KOPT-K1 (cell line): Measurements from ENCODE around the gene OR2V1.
A peak's percentile ranks its signal among the peaks of the same experiment; 100 is the strongest.
"Not testable (repeated sequence)": the region's sequence is repeated elsewhere in the genome, so short reads cannot be mapped to it uniquely, and the experiment has no call there.

Source experiments
- H3K27ac ChIP-seq: fragments of 200-600 bp; sonication (generic); 2 replicates; pipeline ENCODE4 v1.5.1; 2016; ENCODE audit warnings: antibody characterized with exemption, mild to moderate bottlenecking, low read depth, low read length; ENCODE audit not compliant: poor library complexity, severe bottlenecking
- H3K36me3 ChIP-seq: fragments of 200-600 bp; sonication (generic); 2 replicates; pipeline ENCODE4 v1.5.1; 2017; ENCODE audit warnings: antibody characterized with exemption, mild to moderate bottlenecking, low read length, moderate library complexity; ENCODE audit not compliant: insufficient read depth
- H3K9me3 ChIP-seq: fragments of 200-600 bp; sonication (generic); 2 replicates; pipeline ENCODE4 v1.5.1; 2017; ENCODE audit warnings: antibody characterized with exemption, low read length, mild to moderate bottlenecking; ENCODE audit not compliant: insufficient read depth, poor library complexity, severe bottlenecking

OR2V1 gene

GRCh38 chr5:181164076-181164952, 33.3 kb upstream of the OR2V1 start:
- Histone ChIP-seq H3K36me3 (no peaks in the 10 kb centered on the region), H3K9me3 (no peaks in the 10 kb centered on the region), H3K27ac (no peak overlapping the region)

DNA sequence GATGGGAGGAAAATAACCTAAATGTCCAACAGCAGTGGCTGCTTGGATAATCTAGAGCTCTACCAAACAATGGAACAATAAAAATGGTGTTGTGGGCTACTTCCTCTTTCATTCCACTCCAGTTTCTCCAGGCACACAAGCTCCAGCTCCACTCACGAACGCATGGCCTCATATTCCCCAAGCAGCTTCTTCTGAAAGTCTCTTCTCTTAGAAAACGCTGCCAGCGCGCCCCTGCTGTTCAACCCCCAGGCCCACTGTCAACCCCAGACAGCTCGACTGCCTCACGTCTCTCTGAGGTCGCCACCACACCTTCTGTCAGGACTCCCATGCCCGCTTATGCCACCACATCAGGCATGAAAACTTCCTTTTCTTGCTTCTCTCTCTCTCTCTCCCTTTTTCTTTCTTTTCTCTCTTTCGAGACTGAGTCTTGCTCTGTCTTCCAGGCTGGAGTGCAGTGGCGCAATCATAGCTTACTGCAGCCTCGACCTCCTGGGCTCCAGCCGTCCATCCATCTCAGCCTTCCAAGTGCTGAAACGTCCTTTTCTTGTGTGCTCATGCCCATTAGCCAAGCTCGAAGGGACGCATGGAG, 32.6 kb upstream of the OR2V1 start:
- no peaks in the 10 kb centered on the region for H3K9me3 ChIP-seq
- H3K36me3 ChIP-seq: no peaks in the 10 kb centered on the region
- no peak overlapping the region for H3K27ac ChIP-seq

GRCh38 chr5:181161534-181162175, 30.7 kb upstream of the OR2V1 start:
- Histone ChIP-seq H3K36me3 (no peaks in the 10 kb centered on the region), H3K9me3 (no peaks in the 10 kb centered on the region), H3K27ac (peak overlapping the region; percentile 50)

DNA sequence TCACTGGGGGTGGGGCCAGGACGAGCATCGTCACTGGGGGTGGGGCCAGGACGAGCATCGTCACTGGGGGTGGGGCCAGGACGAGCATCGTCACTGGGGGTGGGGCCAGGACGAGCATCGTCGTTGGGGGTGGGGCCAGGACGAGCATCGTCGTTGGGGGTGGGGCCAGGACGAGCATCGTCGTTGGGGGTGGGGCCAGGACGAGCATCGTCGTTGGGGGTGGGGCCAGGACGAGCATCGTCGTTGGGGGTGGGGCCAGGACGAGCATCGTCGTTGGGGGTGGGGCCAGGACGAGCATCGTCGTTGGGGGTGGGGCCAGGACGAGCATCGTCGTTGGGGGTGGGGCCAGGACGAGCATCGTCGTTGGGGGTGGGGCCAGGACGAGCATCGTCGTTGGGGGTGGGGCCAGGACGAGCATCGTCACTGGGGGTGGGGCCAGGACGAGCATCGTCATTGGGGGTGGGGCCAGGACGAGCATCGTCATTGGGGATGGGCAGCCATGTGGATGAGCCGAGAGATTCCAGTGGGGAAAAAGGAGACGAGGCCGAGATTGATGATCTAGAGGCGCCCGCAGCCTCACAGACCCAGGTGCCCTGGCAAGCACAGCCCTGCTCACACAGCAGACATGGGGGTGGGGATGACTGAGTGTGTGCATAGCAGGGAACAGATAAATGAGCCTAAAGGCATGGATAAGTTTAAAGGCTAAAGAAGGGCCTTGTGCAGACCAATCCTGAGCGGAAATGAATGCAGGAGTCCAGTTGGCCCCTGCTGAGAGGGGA, 30.0 kb upstream of the OR2V1 start:
- not testable (repeated sequence) for H3K36me3 ChIP-seq, H3K9me3 ChIP-seq
- peak overlapping the region; percentile 50 for H3K27ac ChIP-seq

DNA sequence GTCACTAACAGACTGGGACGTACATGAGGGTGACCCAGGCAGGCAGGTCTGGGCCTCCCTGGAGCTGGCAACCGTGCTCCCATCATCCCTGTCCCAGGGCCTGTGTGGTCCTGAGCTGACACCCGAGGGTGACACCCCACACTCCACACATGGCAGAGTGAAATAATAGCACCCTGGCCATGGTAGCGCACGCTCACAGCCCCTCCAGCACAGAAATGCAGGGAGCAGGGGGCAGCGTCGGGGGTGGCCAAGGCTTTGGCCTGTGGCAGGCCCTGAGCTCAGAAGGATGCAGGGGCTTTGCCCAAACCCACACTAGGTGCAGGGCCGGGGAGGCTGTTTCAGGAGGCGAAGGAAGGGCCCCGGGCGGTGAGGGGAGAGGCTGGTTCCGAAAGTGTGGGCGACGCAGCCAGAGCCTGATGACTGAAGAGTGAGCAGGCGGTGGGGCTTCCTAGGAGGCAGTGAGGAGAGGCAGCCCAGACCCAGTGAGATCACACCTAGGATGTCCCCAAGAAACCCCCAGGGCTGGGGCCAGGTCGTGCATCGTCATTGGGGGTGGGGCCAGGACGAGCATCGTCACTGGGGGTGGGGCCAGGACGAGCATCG, 29.3 kb upstream of the OR2V1 start:
- Histone ChIP-seq H3K27ac (peak overlapping the region; percentile 52), H3K36me3 (no peaks in the 10 kb centered on the region), H3K9me3 (no peaks in the 10 kb centered on the region)

GRCh38 chr5:181159286-181160151, 28.6 kb upstream of the OR2V1 start:
- no peaks in the 10 kb centered on the region for H3K9me3 ChIP-seq
- H3K27ac ChIP-seq: peak overlapping the region; percentile 52
- no peaks in the 10 kb centered on the region for H3K36me3 ChIP-seq

GRCh38 chr5:181158869-181159268, 27.9 kb upstream of the OR2V1 start:
- Histone ChIP-seq H3K9me3 (no peaks in the 10 kb centered on the region), H3K27ac (no peak overlapping the region), H3K36me3 (no peaks in the 10 kb centered on the region)

DNA sequence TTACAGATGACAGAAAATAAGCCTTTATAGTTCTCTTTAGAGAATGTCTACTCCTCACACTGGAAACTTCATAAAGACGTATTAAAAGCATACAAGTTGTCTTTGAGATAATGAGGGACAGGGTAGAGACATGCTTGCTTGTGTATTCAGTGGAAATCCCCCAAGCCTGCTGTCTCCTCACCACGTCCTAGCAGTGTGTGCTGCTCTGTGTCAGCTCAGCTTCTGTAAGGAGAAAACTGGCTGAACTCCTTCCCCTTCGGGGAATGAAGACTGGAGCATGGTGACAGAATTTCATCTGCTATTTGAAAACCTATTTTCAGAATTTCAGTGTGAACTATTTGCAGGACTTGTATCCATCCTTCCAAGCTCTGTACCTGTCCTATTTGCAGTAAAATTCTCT, 25.8 kb upstream of the OR2V1 start:
- no peaks in the 10 kb centered on the region for H3K36me3 ChIP-seq
- no peak overlapping the region for H3K27ac ChIP-seq
- no peaks in the 10 kb centered on the region for H3K9me3 ChIP-seq

GRCh38 chr5:181153814-181154213, 22.8 kb upstream of the OR2V1 start:
- Histone ChIP-seq H3K27ac (no peak overlapping the region), H3K36me3 (no peaks in the 10 kb centered on the region), H3K9me3 (no peaks in the 10 kb centered on the region)

DNA sequence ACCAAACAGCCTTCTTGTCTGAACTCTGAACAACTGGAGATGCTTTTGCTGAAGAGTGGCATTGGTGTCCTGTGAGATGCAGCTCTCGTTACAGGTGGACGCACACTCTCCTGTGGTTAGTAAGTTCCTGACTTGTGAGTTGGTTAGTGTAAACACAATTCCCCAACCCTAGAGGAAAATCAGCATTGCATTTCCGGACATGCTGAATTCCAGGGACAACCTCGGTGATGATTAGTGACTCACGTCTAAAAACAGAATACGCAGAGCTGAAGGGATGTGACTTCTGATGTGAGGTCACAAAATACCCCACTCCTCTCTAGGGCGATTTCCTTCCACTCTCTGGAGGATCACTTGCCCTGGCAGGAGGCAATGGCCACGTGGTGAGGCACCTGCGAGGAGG, 21.4 kb upstream of the OR2V1 start:
- no peaks in the 10 kb centered on the region for H3K9me3 ChIP-seq

DNA sequence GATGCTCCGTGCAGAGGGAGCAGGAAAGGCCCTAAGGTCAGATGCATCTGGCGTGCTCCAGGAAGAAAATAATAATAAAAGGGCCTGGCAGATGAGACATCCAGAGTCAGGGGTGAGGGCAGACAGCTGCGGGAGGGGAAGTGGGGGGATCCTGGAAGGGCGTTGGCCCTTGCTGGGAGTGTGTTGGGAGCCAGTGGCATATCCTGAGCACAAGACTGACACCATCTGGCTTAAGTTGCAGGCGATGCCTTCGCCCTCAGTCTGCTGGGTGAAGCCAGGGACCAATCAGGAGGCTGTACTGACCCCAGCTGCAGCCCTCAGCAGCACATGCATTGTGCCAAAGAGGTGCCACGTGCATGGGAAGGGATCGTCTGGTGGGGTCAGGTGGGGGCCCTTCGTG, 20.2 kb upstream of the OR2V1 start:
- no peaks in the 10 kb centered on the region for H3K9me3 ChIP-seq
- H3K27ac ChIP-seq: no peak overlapping the region
- H3K36me3 ChIP-seq: no peaks in the 10 kb centered on the region

More for the DNA sequence above, 21.4 kb upstream of the OR2V1 start:
- Histone ChIP-seq H3K27ac (no peak overlapping the region), H3K36me3 (no peaks in the 10 kb centered on the region)

DNA sequence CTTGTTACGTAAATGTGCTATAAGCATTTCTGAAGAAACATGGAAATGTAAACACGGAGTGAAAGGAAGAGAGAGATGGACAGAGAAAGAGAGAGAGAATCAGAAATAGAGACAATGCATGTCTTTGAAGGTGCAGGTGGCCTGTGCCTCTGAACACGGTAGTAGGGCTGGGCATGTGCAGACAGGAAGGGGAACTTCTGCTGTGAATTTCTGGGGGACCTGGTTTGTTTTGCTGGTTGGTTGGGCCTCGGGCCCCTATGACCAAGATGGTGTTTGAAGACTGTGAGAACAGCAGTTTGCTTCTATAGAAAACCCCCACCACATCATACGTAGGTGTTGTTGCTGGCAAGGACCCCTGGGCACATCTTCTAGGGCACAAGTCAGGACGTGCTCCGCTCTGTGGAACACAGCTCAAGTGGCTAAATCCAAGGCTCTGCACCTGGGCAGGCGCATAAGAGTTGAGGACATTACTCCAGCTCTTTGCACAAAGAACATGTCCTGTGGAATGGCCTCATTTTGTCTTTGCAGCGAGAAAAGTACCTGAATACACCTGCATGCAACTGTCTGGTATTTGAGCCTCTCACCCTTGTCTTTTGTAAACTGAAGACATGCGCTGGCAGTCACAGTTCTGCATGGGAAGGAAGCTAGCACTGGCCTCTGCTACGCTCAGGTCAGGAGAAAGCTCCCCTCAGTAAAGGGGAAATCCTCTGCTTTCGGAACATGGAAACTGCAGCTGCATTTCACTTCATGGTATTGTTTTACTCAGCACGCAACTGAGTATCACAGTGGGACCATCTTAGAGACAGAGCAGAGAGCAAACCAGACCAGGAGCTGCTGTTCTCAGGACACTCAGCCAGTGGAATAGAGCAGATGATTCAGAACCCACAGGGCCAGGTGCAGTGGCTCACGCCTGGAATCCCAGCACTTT, 19.1 kb upstream of the OR2V1 start:
- no peak overlapping the region for H3K27ac ChIP-seq
- H3K36me3 ChIP-seq: no peaks in the 10 kb centered on the region
- H3K9me3 ChIP-seq: peaks cover 10% of the 10 kb centered on the region

DNA sequence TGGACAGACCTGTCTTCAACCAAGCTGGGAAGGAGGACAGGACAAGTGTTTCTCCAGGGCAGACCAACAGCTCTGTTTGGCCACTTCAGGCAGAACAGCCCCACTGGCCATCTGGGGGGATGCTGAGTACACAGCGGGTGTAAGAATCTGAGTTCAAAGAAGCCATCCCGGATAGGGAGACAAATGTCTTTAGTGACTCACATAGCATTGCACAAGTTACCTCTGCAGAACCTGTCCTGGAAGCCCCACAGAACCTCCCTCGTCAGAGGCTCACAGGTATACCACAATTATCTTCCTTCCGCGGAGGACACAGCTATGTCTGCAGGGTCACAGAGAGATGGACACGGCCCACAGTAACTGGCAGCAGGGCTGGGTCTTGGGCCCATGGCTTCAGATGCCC, 18.4 kb upstream of the OR2V1 start:
- peaks cover 17% of the 10 kb centered on the region for H3K9me3 ChIP-seq
- no peak overlapping the region for H3K27ac ChIP-seq
- H3K36me3 ChIP-seq: no peaks in the 10 kb centered on the region
